DND-41 (cell line): ENCODE measurements around the gene LYPD1.

ENCODE experiments used
- ATAC-seq: fragments of 200-7000 bp; cut with Tn5 transposase; 3 replicates; pipeline ENCODE4 v1.9.1; 2021; ENCODE audit warnings: low read depth; ENCODE audit not compliant: insufficient read depth
- DNase-seq: peaks from one replicate; pipeline ENCODE4 v3.0.0-alpha.2; 2020
- H2AFZ ChIP-seq: 2 replicates; pipeline ENCODE4 v1.6.0; 2012; ENCODE audit warnings: low read depth, low read length
- H3K27ac ChIP-seq: 2 replicates; pipeline ENCODE4 v1.5.1; 2012; ENCODE audit warnings: low read length, inconsistent platforms
- H3K27me3 ChIP-seq: fragments of 200-600 bp; sonication (generic); 2 replicates; pipeline ENCODE4 v1.6.0; 2012; ENCODE audit warnings: low read length, mild to moderate bottlenecking, inconsistent platforms; ENCODE audit not compliant: insufficient read depth, poor library complexity
- H3K36me3 ChIP-seq: 2 replicates; pipeline ENCODE4 v1.5.1; 2012; ENCODE audit warnings: low read length, inconsistent platforms; ENCODE audit not compliant: insufficient read depth
- H3K4me1 ChIP-seq: 2 replicates; pipeline ENCODE4 v1.5.1; 2012; ENCODE audit warnings: mild to moderate bottlenecking, low read length; ENCODE audit not compliant: insufficient read depth
- H3K4me2 ChIP-seq: 2 replicates; pipeline ENCODE4 v1.6.0; 2012; ENCODE audit warnings: mild to moderate bottlenecking, moderate library complexity, low read length, inconsistent platforms; ENCODE audit not compliant: insufficient read depth
- H3K4me3 ChIP-seq, 2 experiments: fragments of 200-600 bp in 1 of 2; shearing (Covaris generic) in 1 of 2; 2 replicates each; pipeline ENCODE4 v1.5.1; 2012 to 2016; ENCODE audit warnings: inconsistent platforms in 2 of 2, low read length in 2 of 2, mild to moderate bottlenecking in 2 of 2, low read depth in 1 of 2, moderate library complexity in 1 of 2
- H3K79me2 ChIP-seq: 2 replicates; pipeline ENCODE4 v1.6.0; 2012; ENCODE audit warnings: low read length, inconsistent platforms; ENCODE audit not compliant: insufficient read depth
- H3K9ac ChIP-seq: 2 replicates; pipeline ENCODE4 v1.6.0; 2012; ENCODE audit warnings: low read depth, mild to moderate bottlenecking, inconsistent platforms, low read length, moderate library complexity
- H3K9me3 ChIP-seq: 2 replicates; pipeline ENCODE4 v1.5.1; 2012; ENCODE audit warnings: low read length, moderate library complexity, mild to moderate bottlenecking, inconsistent platforms; ENCODE audit not compliant: insufficient read depth, severe bottlenecking
- H4K20me1 ChIP-seq: 2 replicates; pipeline ENCODE4 v1.6.0; 2012; ENCODE audit warnings: low read length; ENCODE audit not compliant: insufficient read depth
- CTCF ChIP-seq: IDR thresholded peaks from 2 replicates; pipeline ENCODE4 v1.5.1; 2012; ENCODE audit warnings: borderline replicate concordance, low read length, moderate library complexity, mild to moderate bottlenecking; ENCODE audit not compliant: poor library complexity, severe bottlenecking; ENCODE audit errors: extremely low read depth
- EZH2 ChIP-seq: IDR thresholded peaks from 3 replicates; pipeline ENCODE4 v1.6.1; 2012; ENCODE audit warnings: borderline replicate concordance, low read depth, mild to moderate bottlenecking, moderate library complexity, low read length, inconsistent platforms; ENCODE audit not compliant: severe bottlenecking

LYPD1 gene

GRCh38 chr2:132690664-132691303 lies 20.8 kb upstream of the LYPD1 start:
- no peaks in the 10 kb centered on the region for H3K4me1 ChIP-seq
- H3K27ac ChIP-seq = no peak overlapping the region
- H3K4me2 ChIP-seq = no peak overlapping the region
- no peaks in the 10 kb centered on the region for H3K79me2 ChIP-seq
- no peaks in the 10 kb centered on the region for H3K36me3 ChIP-seq
- H3K27me3 ChIP-seq = no peaks in the 10 kb centered on the region
- no peaks in the 10 kb centered on the region for H4K20me1 ChIP-seq
- TF ChIP-seq CTCF (no peak), EZH2 (no peak)
- H2AFZ ChIP-seq = no peak overlapping the region
- H3K9me3 ChIP-seq = no peaks in the 10 kb centered on the region
- no peak overlapping the region for H3K4me3 ChIP-seq
- no peak overlapping the region for H3K9ac ChIP-seq
- ATAC-seq (no peak), DNase-seq (no peak)

GRCh38 chr2:132681766-132682165 lies 11.8 kb upstream of the LYPD1 start:
- no peak for ATAC-seq
- Histone ChIP-seq H3K27me3 (no peaks in the 10 kb centered on the region), H4K20me1 (no peaks in the 10 kb centered on the region)

GRCh38 chr2:132680544-132680943 lies 10.5 kb upstream of the LYPD1 start:
- Histone ChIP-seq H3K9ac (no peak overlapping the region), H3K36me3 (no peaks in the 10 kb centered on the region), H3K27ac (no peak overlapping the region), H3K9me3 (no peaks in the 10 kb centered on the region), H3K27me3 (no peaks in the 10 kb centered on the region), H3K79me2 (no peaks in the 10 kb centered on the region), H3K4me1 (no peaks in the 10 kb centered on the region), H3K4me3 (no peak overlapping the region), H2AFZ (no peak overlapping the region), H4K20me1 (no peaks in the 10 kb centered on the region), H3K4me2 (no peak overlapping the region)
- ATAC-seq = no peak
- TF ChIP-seq CTCF = no peak
- no peak for TF ChIP-seq EZH2
- DNase-seq = no peak

More at GRCh38 chr2:132681766-132682165, 11.8 kb upstream of the LYPD1 start:
- DNase-seq = no peak
- no peak overlapping the region for H3K4me2 ChIP-seq
- H2AFZ ChIP-seq = no peak overlapping the region
- H3K9ac ChIP-seq = no peak overlapping the region
- TF ChIP-seq EZH2 (no peak), CTCF (no peak)
- H3K4me1 ChIP-seq = no peaks in the 10 kb centered on the region
- H3K36me3 ChIP-seq = no peaks in the 10 kb centered on the region
- H3K4me3 ChIP-seq = no peak overlapping the region
- no peak overlapping the region for H3K27ac ChIP-seq
- H3K79me2 ChIP-seq = no peaks in the 10 kb centered on the region
- H3K9me3 ChIP-seq = no peaks in the 10 kb centered on the region
